HG02885 (cell line): ENCODE measurements around the gene FGGY.
"Not testable (repeated sequence)": the region's sequence is repeated elsewhere in the genome, so short reads cannot be mapped to it uniquely, and the experiment has no call there.

ENCODE experiments used
- ATAC-seq: cut with Tn5 transposase; IDR thresholded peaks from one replicate; pipeline ENCODE4 v1.9.1; 2021; ENCODE audit warnings: mild to moderate bottlenecking; ENCODE audit not compliant: unreplicated experiment, poor library complexity

FGGY gene

GRCh38 chr1:59432531-59433439 lies 135.9 kb downstream of the FGGY start:
- peak; percentile 94 for ATAC-seq

GRCh38 chr1:59433440-59433813 lies 136.5 kb downstream of the FGGY start:
- no peak for ATAC-seq

- no peak for ATAC-seq
Observed at GRCh38 chr1:59434336-59434735, 137.4 kb downstream of the FGGY start.

- no peak for ATAC-seq
Observed at GRCh38 chr1:59436637-59437036, 139.7 kb downstream of the FGGY start.

DNA sequence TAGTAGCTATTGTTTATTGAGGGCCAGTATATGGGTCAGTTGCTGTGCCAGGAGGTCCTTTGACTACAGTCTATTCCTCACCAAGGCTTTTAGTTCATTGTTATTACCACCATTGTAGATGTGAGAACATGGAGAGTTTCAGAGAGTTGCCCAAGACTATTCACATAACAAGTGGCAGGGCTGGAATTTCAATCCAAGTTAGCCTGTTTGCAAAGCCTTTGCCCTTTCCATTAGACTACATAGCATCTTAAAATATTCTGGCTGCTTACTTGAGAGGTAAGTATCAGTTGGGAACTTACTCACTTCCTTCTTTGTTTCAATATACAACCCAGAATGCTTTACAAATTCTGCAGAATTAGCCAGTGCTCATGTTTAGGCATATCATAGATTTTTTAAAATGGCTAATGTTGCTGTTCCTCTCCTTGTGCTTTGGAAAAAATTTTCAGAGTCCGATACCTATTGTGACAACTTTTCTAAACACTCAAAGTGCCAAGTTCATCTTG lies 141.2 kb downstream of the FGGY start:
- no peak for ATAC-seq

- ATAC-seq, result no peak
Observed at GRCh38 chr1:59442492-59442891, 145.6 kb downstream of the FGGY start.

DNA sequence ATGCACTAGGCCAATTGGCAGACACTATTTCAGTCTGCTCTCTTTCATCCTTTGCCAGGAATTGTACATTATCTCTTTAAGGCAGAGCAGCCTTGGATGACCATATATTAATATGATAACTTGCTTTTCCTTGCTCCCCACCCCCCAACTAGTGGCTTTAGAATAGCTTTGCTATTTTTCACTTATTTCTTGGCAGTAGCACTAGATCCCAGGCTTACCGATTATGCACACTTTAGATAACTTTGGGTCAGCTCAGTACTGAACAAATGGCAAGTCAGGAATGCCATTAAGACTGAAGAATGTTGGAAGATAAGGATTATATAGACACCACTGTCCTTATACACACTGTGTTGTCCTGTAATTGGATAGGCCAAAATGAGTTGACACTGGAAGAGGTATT lies 146.4 kb downstream of the FGGY start:
- ATAC-seq, result no peak

DNA sequence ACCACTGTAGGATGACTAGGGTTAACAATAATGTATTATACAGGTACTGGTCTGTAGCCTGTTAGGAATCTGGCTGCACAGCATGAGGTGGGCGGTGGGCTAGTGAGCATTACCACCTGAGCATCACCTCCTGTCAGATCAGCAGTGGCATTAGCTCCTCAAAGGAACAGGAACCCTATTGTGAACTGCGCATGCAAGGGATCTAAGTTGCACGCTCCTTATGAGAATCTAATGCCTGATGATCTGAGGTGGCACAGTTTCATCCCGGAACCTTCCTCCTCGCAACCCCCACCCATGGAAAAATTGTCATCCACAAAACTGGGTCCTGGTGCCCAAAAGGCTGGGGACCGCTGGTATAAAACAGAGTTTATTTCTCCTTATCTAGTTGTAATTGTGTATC lies 147.6 kb downstream of the FGGY start:
- no peak for ATAC-seq

DNA sequence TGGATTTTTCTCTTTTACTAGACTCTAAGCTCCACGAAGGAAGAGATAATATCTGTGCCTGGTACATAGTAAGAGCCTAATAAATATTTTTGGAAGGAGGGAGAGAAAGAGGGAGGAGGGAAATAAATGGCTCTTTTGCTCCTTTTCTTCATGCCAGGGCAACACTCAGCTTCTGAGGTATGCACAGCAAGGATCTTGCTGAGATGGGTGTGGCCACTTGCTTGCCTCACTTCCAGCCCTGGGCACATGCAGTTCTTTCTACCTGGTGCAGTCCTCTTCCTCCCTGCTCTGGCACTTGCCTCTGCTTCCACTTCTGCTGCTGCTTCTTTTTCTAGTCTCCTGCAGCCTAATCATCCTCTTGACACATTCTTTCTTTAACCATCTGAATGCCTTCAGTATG lies 148.1 kb downstream of the FGGY start:
- ATAC-seq, result no peak

GRCh38 chr1:59446257-59446901 lies 149.5 kb downstream of the FGGY start:
- ATAC-seq, result no peak

DNA sequence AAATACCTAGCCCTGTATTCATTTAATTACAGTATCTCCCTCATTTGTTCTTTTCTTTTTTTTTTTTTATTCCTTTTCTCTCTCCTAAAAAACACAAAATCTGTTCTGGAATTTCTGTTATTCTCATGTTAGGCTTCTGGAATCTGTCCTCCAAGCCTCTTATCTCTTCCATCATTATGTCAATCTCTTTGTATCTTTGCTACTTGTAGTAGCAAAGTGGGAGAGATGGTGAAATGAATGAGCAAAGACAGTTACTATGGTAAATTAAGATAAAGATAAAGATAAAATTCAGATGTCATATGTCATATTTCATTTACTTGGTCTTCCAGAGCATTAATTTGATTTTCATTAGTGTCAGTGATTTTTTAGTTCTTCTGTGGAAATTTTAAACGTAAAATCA lies 155.1 kb downstream of the FGGY start:
- ATAC-seq, result no peak

DNA sequence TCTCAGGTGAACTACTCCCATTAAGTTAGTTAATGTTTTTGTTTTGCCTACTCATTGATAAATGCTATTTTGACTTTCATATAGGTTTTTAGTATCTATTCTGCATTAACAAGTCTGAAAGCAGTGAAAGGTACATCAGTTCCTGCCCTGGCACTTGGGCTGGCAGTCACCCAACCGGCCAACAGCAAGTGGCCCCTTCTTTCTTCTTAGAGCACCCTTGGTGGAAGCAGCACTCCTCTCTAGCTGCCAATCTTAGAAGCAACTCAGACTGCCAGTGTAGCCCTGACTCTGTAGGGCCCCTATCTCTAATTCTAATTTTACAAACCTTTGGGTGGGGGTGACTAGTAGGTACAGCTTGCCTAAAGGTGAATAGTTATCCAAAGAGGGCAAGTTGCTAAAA lies 155.7 kb downstream of the FGGY start:
- no peak for ATAC-seq

GRCh38 chr1:59453297-59453968 lies 156.5 kb downstream of the FGGY start:
- ATAC-seq, result no peak

- ATAC-seq, result no peak
Observed at GRCh38 chr1:59455206-59455605, 158.3 kb downstream of the FGGY start.

DNA sequence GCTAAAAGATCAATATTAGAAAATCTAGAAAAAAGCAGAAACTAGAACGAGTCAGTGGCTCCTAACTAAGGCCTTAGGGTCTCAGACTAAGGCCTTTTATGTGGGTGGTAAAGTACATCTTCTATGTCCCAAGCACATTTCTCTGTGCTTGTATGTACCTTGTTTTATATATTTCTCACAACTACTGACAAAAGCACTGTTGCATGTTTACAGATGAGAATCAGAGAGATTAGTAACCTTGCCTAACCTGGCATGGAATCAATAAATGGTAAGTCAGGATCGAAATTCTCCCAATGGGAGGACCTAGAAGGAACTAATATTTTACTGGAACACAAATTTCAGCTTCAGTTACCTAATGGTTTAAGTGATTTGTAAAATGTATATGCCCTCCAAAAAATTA lies 160.9 kb downstream of the FGGY start:
- ATAC-seq, result no peak

GRCh38 chr1:59458884-59459283 lies 162.0 kb downstream of the FGGY start:
- no peak for ATAC-seq

DNA sequence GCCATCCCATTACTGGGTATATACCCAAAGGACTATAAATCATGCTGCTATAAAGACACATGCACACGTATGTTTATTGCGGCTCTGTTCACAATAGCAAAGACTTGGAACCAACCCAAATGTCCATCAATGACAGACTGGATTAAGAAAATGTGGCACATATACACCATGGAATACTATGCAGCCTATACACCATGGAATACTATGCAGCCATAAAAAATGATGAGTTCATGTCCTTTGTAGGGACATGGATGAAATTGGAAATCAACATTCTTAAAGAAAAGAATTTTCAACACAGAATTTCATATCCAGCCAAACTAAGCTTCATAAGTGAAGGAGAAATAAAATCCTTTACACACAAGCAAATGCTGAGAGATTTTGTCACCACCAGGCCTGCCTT lies 166.0 kb downstream of the FGGY start:
- not testable (repeated sequence) for ATAC-seq

GRCh38 chr1:59465478-59465877 lies 168.6 kb downstream of the FGGY start:
- not testable (repeated sequence) for ATAC-seq

- no peak for ATAC-seq
Observed at GRCh38 chr1:59468828-59469428, 172.0 kb downstream of the FGGY start.

DNA sequence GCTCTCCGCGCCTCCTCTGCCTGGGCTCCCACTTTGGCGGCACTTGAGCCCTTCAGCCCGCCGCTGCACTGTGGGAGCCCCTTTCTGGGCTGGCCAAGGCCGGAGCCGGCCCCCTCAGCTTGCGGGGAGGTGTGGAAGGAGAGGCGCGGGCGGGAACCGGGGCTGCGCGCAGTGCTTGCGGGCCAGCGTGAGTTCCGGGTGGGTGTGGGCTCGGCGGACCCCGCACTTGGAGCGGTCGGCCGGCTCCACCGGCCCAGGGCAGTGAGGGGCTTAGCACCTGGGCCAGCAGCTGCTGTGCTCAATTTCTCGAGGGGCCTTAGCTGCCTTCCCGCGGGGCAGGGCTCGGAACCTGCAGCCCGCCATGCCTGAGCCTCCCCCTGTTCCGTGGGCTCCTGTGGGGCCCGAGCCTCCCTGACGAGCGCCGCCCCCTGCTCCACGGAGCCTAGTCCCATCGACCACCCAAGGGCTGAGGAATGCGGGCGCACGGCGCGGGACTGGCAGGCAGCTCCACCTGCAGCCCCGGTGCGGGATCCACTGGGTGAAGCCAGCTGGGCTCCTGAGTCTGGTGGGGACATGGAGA lies 175.2 kb downstream of the FGGY start:
- ATAC-seq, result not testable (repeated sequence)
